Uterus (tissue), 2 donors: ENCODE measurements around the gene TEKT4.

ENCODE experiments used
- POLR2A ChIP-seq, 2 donors: fragments of 450-650 bp; IDR thresholded peaks; one replicate each; pipeline ENCODE4 v1.6.1; 2016; ENCODE audit warnings: antibody characterized with exemption in 2 of 2, mild to moderate bottlenecking in 1 of 2, moderate library complexity in 1 of 2
- TF ChIP-seq, protein P1 (sequence below), 4 experiments: fragments of 200-600 bp in 2 of 4; fragments of 450-650 bp in 2 of 4; sonication (generic) in 2 of 4; IDR thresholded peaks; one replicate each; pipeline ENCODE4 v1.5.1; 2016 to 2019; ENCODE audit warnings: antibody characterized with exemption in 4 of 4, mild to moderate bottlenecking in 2 of 4, moderate library complexity in 1 of 4

DNA sequence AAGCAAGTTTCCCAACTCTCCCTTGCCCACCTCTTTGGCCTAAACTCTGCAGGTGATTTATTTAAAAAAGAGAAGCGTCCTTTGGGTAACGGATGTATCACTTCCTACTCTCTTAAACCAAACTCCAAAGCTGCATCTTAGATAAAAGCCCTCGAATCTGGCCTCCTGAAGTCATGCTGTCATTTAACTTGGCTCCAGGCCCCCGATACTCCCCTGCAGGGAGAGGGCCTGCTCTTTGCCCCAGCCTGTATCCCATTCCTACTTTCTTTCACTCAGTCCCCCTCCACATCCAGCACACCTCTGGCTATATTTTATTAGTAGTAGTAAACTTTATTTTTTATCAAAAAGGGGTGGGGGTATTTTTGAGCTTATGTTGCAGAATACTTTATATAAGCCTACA is 19.0 kb downstream of the TEKT4 start:
- TF ChIP-seq, protein P1, sequence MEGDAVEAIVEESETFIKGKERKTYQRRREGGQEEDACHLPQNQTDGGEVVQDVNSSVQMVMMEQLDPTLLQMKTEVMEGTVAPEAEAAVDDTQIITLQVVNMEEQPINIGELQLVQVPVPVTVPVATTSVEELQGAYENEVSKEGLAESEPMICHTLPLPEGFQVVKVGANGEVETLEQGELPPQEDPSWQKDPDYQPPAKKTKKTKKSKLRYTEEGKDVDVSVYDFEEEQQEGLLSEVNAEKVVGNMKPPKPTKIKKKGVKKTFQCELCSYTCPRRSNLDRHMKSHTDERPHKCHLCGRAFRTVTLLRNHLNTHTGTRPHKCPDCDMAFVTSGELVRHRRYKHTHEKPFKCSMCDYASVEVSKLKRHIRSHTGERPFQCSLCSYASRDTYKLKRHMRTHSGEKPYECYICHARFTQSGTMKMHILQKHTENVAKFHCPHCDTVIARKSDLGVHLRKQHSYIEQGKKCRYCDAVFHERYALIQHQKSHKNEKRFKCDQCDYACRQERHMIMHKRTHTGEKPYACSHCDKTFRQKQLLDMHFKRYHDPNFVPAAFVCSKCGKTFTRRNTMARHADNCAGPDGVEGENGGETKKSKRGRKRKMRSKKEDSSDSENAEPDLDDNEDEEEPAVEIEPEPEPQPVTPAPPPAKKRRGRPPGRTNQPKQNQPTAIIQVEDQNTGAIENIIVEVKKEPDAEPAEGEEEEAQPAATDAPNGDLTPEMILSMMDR (IDR thresholded peaks at IDR 0.05) = no peak
- no peak for TF ChIP-seq POLR2A (IDR thresholded peaks at IDR 0.05)
